Activated naive CD4-positive, alpha-beta T cell treated with anti-CD3 and anti-CD28 coated beads, Interleukin-2, amount 50 U/mL, for 16 hours (primary cell): ENCODE measurements around the gene GATA2.

Source experiments
- DNase-seq: peaks from one replicate; pipeline ENCODE4 v3.0.0-alpha.2; 2020

GATA2 gene

GRCh38 chr3:128455786-128456748 lies 36.9 kb downstream of the GATA2 start:
- no peak for DNase-seq

- DNase-seq = no peak
Measured at GRCh38 chr3:128455116-128455515, 37.9 kb downstream of the GATA2 start.

GRCh38 chr3:128454310-128454618 lies 38.7 kb downstream of the GATA2 start:
- DNase-seq = no peak

GRCh38 chr3:128453501-128454309 lies 39.3 kb downstream of the GATA2 start:
- no peak for DNase-seq

GRCh38 chr3:128452678-128453275 lies 40.2 kb downstream of the GATA2 start:
- DNase-seq = no peak

- no peak for DNase-seq
Measured at GRCh38 chr3:128452120-128452519, 40.9 kb downstream of the GATA2 start.

- no peak for DNase-seq
Measured at GRCh38 chr3:128449111-128449638, 43.8 kb downstream of the GATA2 start.

GRCh38 chr3:128448491-128448890 lies 44.5 kb downstream of the GATA2 start:
- DNase-seq = no peak

- DNase-seq = peak; percentile 60
Measured at GRCh38 chr3:128447561-128448013, 45.4 kb downstream of the GATA2 start.

GRCh38 chr3:128446821-128447220 lies 46.2 kb downstream of the GATA2 start:
- no peak for DNase-seq

GRCh38 chr3:128445357-128445756 lies 47.6 kb downstream of the GATA2 start:
- DNase-seq = no peak

GRCh38 chr3:128443771-128444170 lies 49.2 kb downstream of the GATA2 start:
- DNase-seq = no peak

GRCh38 chr3:128442949-128443348 lies 50.1 kb downstream of the GATA2 start:
- no peak for DNase-seq

- DNase-seq = no peak
Measured at GRCh38 chr3:128442070-128442469, 50.9 kb downstream of the GATA2 start.

GRCh38 chr3:128439226-128439625 lies 53.8 kb downstream of the GATA2 start:
- no peak for DNase-seq

- DNase-seq = no peak
Measured at GRCh38 chr3:128438488-128439072, 54.4 kb downstream of the GATA2 start.

GRCh38 chr3:128436214-128436613 lies 56.8 kb downstream of the GATA2 start:
- no peak for DNase-seq

- DNase-seq = no peak
Measured at GRCh38 chr3:128435561-128435960, 57.4 kb downstream of the GATA2 start.

GRCh38 chr3:128435058-128435457 lies 57.9 kb downstream of the GATA2 start:
- DNase-seq = no peak

GRCh38 chr3:128434524-128434923 lies 58.5 kb downstream of the GATA2 start:
- no peak for DNase-seq

GRCh38 chr3:128433837-128434165 lies 59.2 kb downstream of the GATA2 start:
- DNase-seq = no peak

GRCh38 chr3:128432971-128433836 lies 59.8 kb downstream of the GATA2 start:
- DNase-seq = no peak
